ENCODE data around the gene SLC4A8.

SLC4A8 gene

GRCh38 chr12:51439330-51439729 is 14.7 kb downstream of the SLC4A8 start:
- POLR2A ChIA-PET = no interaction called here
- DNase-seq (ENCODE audit: low read depth, low spot score) = no peak
- no peak for TF ChIP-seq CTCF (IDR thresholded peaks at IDR 0.05; ENCODE audit: insufficient read depth, low read length, missing control alignments)
- H3K4me3 ChIP-seq (ENCODE audit: low read depth, low read length) = no peak overlapping the region
- CTCF ChIA-PET = interaction anchor here (0.9 to 2.6 kb wide), 3 partner anchors 8 to 21 kb away, joined by 3 to 10 read pairs (median 8); partner anchors contain the start of gene SLC4A8

GRCh38 chr12:51441583-51441982 is 17.0 kb downstream of the SLC4A8 start:
- POLR2A ChIA-PET = interaction anchor here (0.8 kb wide), 1 partner anchor 179 kb away, joined by 3 read pairs; no protein-coding TSS in a partner anchor
- peak; percentile 21 for DNase-seq (ENCODE audit: low read depth, low spot score)
- H3K4me3 ChIP-seq (ENCODE audit: low read depth, low read length) = no peak overlapping the region
- CTCF ChIA-PET = interaction anchor here (1.2 to 2.6 kb wide), 4 partner anchors 10 to 383 kb away, joined by 3 to 8 read pairs (median 4); no protein-coding TSS in a partner anchor
- TF ChIP-seq CTCF (IDR thresholded peaks at IDR 0.05; ENCODE audit: insufficient read depth, low read length, missing control alignments) = no peak

DNA sequence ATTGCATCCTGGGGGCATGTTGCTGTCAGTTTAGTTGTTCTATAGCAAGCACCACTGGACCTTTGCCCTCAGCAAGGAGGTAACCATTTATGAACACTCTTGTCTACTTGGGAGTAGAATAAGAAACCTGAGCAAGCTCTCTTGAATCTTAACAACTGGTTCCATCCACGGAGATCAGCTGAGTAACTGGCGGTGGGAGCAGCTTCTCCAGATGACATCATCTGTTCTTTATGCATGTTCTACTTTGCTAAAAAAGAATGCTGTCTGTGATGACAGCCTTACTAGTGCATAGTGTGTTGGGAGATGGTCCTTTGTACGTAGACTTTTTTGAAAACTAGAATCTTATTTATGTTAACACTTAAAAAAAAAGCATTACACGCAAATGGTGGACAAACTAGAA is 17.7 kb downstream of the SLC4A8 start:
- ChIA-PET CTCF (interaction anchor here (1.3 to 1.9 kb wide), 2 partner anchors 23 to 382 kb away, joined by 4 to 5 read pairs; no protein-coding TSS in a partner anchor), POLR2A (no interaction called here)
- TF ChIP-seq CTCF (IDR thresholded peaks at IDR 0.05; ENCODE audit: insufficient read depth, low read length, missing control alignments) = no peak
- no peak overlapping the region for H3K4me3 ChIP-seq (ENCODE audit: low read depth, low read length)
- DNase-seq (ENCODE audit: low read depth, low spot score) = no peak

DNA sequence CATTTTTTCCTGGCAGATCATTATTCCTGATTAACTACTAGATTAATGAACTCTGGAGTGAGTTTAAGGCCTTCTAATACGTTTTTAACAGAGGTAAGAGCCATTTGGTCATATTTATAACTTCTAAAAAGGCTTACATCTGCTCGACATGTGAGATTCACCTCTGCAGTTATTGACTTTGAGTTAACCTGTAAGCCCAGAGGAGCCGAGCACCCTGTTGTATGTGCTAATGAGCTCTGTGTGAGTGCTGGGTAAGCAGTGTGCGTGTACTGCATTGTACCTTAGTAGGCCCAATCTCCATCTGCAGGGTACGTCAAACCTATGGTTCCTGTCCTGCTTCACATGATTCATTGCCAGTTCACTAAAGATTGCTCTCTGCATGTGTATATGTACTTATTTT is 18.9 kb downstream of the SLC4A8 start:
- CTCF ChIA-PET = no interaction called here
- H3K4me3 ChIP-seq (ENCODE audit: low read depth, low read length) = no peak overlapping the region
- POLR2A ChIA-PET = no interaction called here
- DNase-seq (ENCODE audit: low read depth, low spot score) = no peak
- no peak for TF ChIP-seq CTCF (IDR thresholded peaks at IDR 0.05; ENCODE audit: insufficient read depth, low read length, missing control alignments)

DNA sequence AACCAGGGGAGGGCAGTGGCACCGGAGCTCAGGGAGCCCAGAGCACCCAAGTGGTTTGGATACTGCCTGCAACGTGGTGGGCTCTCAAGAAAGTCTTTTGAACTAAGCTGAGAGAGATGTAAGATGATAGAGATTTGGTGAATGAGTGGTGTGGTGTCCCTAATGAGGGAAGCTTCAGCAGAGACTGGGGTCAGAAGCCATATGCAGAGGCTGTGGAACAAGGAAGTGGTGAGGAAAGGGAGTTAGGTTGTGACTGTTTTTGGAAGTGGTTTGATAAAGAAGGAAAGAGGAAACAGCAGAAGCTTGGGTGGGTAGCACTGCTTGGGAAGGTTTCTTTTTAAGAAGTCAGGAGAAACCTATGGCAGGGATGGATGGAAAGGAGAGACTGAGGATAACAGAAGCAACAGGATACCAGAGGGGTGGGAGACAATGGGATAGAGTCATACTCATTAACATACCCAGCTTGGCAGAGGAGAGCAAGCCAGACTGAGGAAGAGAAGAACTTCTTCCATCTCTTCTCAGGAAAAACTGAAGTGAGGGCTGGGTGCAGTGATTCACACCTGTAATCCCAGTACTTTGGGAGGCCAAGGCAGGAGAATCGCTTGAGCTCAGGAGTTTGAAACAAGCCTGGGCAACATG is 24.1 kb downstream of the SLC4A8 start:
- TF ChIP-seq CTCF (IDR thresholded peaks at IDR 0.05; ENCODE audit: insufficient read depth, low read length, missing control alignments) = no peak
- CTCF ChIA-PET = interaction anchor here (1.2 kb wide), 1 partner anchor 83 kb away, joined by 9 read pairs; no protein-coding TSS in a partner anchor
- POLR2A ChIA-PET = no interaction called here
- H3K4me3 ChIP-seq (ENCODE audit: low read depth, low read length) = no peak overlapping the region
- no peak for DNase-seq (ENCODE audit: low read depth, low spot score)

- no peak for TF ChIP-seq CTCF (IDR thresholded peaks at IDR 0.05; ENCODE audit: insufficient read depth, low read length, missing control alignments)
- ChIA-PET POLR2A (no interaction called here), CTCF (interaction anchor here (1.0 to 1.2 kb wide), 2 partner anchors 14 to 82 kb away, joined by 3 to 9 read pairs; no protein-coding TSS in a partner anchor)
- no peak for DNase-seq (ENCODE audit: low read depth, low spot score)
- H3K4me3 ChIP-seq (ENCODE audit: low read depth, low read length) = no peak overlapping the region
Observed at GRCh38 chr12:51449580-51450246, 25.1 kb downstream of the SLC4A8 start.
